Activated CD4-positive, alpha-beta T cell treated with anti-CD3 and anti-CD28 coated beads for 4 hours (primary cell): Measurements from ENCODE around the gene MON2.

Experiments
- DNase-seq, 2 donors: peaks; one replicate each; pipeline ENCODE4 v3.0.0-alpha.2; 2020

The MON2 gene

GRCh38 chr12:62618319-62618718 is 151.7 kb downstream of the MON2 start:
- DNase-seq: no peak

- no peak for DNase-seq
Observed at GRCh38 chr12:62618930-62619329, 152.3 kb downstream of the MON2 start.

- no peak for DNase-seq
Observed at GRCh38 chr12:62621101-62621638, 154.5 kb downstream of the MON2 start.

GRCh38 chr12:62622177-62622576 is 155.6 kb downstream of the MON2 start:
- no peak for DNase-seq

GRCh38 chr12:62625228-62625627 is 158.6 kb downstream of the MON2 start:
- DNase-seq: no peak

GRCh38 chr12:62627181-62627580 is 160.6 kb downstream of the MON2 start:
- DNase-seq: no peak

GRCh38 chr12:62629413-62629812 is 162.8 kb downstream of the MON2 start:
- no peak for DNase-seq

GRCh38 chr12:62629971-62630739 is 163.5 kb downstream of the MON2 start:
- no peak for DNase-seq

- peak in 1 of 2 donors; percentile 3 for DNase-seq
Observed at GRCh38 chr12:62631471-62632410, 165.1 kb downstream of the MON2 start.

GRCh38 chr12:62632411-62632918 is 165.8 kb downstream of the MON2 start:
- DNase-seq: no peak

GRCh38 chr12:62635649-62636048 is 169.0 kb downstream of the MON2 start:
- DNase-seq: no peak

- no peak for DNase-seq
Observed at GRCh38 chr12:62637679-62638078, 171.1 kb downstream of the MON2 start.

GRCh38 chr12:62640910-62641448 is 174.4 kb downstream of the MON2 start:
- peak; percentile 19 to 22 for DNase-seq

GRCh38 chr12:62642486-62642885 is 175.9 kb downstream of the MON2 start:
- DNase-seq: no peak

- DNase-seq: no peak
Observed at GRCh38 chr12:62643486-62643885, 176.9 kb downstream of the MON2 start.

- DNase-seq: no peak
Observed at GRCh38 chr12:62646566-62646965, 179.9 kb downstream of the MON2 start.

- no peak for DNase-seq
Observed at GRCh38 chr12:62647586-62647985, 181.0 kb downstream of the MON2 start.

- no peak for DNase-seq
Observed at GRCh38 chr12:62649412-62650138, 182.9 kb downstream of the MON2 start.
